GM13977 (cell line): ENCODE measurements around the gene GUCY1B1.

ENCODE experiments used
- DNase-seq: peaks from one replicate; pipeline ENCODE4 v3.0.0; 2012; ENCODE audit warnings: low spot score
- CTCF ChIP-seq: IDR thresholded peaks from 2 replicates; pipeline ENCODE4 v1.5.1; 2012; ENCODE audit warnings: mild to moderate bottlenecking, control low read depth; ENCODE audit not compliant: insufficient read depth; ENCODE audit errors: extremely low read depth, missing control alignments
- in situ Hi-C: fragments of 300-500 bp; cut with MboI; formaldehyde crosslinking; loops from one replicate; pipeline ENCODE4 v1.12.0; 2022; ENCODE audit warnings: low sequenced_read_pairs, low pct_unique_long_range_greater_than_20kb, mixed read lengths, inconsistent platforms; ENCODE audit not compliant: unreplicated experiment

Gene GUCY1B1

GRCh38 chr4:155774033-155774432 is 15.2 kb downstream of the GUCY1B1 start:
- no peak for TF ChIP-seq CTCF
- in situ Hi-C loops: no loop called here
- DNase-seq: no peak

- DNase-seq: no peak
- in situ Hi-C loops: loop anchor here (25.0 kb wide), 1 partner anchor 341 kb away; no protein-coding TSS in a partner anchor
- no peak for TF ChIP-seq CTCF
Observed at GRCh38 chr4:155777971-155778735, 19.3 kb downstream of the GUCY1B1 start.

GRCh38 chr4:155780775-155781174 is 22.0 kb downstream of the GUCY1B1 start:
- no peak for DNase-seq
- in situ Hi-C loops: loop anchor here (25.0 kb wide), 1 partner anchor 343 kb away; no protein-coding TSS in a partner anchor
- TF ChIP-seq CTCF: no peak

GRCh38 chr4:155781249-155781831 is 22.5 kb downstream of the GUCY1B1 start:
- no peak for TF ChIP-seq CTCF
- in situ Hi-C loops: loop anchor here (25.0 kb wide), 1 partner anchor 344 kb away; no protein-coding TSS in a partner anchor
- DNase-seq: no peak

- in situ Hi-C loops: loop anchor here (25.0 kb wide), 1 partner anchor 347 kb away; no protein-coding TSS in a partner anchor
Observed at GRCh38 chr4:155784637-155785036, 25.8 kb downstream of the GUCY1B1 start.

GRCh38 chr4:155785828-155786227 is 27.0 kb downstream of the GUCY1B1 start:
- in situ Hi-C loops: loop anchor here (25.0 kb wide), 1 partner anchor 349 kb away; no protein-coding TSS in a partner anchor
- no peak for DNase-seq
- no peak for TF ChIP-seq CTCF

More at GRCh38 chr4:155784637-155785036, 25.8 kb downstream of the GUCY1B1 start:
- DNase-seq: no peak
- no peak for TF ChIP-seq CTCF
